Esophagus muscularis mucosa (tissue), 4 donors: ENCODE data around the gene KRTAP4-12. TPM values are rescaled to one million over a fixed set of nuclear protein-coding genes. Genes with fewer than 3 reads are reported as not detected.
"Not testable (repeated sequence)": the region's sequence is repeated elsewhere in the genome, so short reads cannot be mapped to it uniquely, and the experiment has no call there.

Source experiments
- DNase-seq: peaks from one replicate; pipeline ENCODE4 v3.0.0-alpha.2; 2017; ENCODE audit errors: extremely low spot score
- H3K27ac ChIP-seq, 4 donors: fragments of 200-600 bp; sonication (generic); replicated peaks in 1 of 4; 1 replicate in 3 of 4; 2 replicates in 1 of 4; pipeline ENCODE4 v1.5.1; 2016 to 2019; ENCODE audit warnings: mild to moderate bottlenecking in 1 of 4
- H3K27me3 ChIP-seq, 4 donors: fragments of 200-600 bp; sonication (generic); one replicate each; pipeline versions ENCODE4 v1.5.1 to v1.6.0; 2016 to 2019
- H3K36me3 ChIP-seq, 4 donors: fragments of 200-600 bp; sonication (generic); one replicate each; pipeline ENCODE4 v1.5.1; 2016 to 2019
- H3K4me1 ChIP-seq, 4 donors: fragments of 200-600 bp; sonication (generic); one replicate each; pipeline ENCODE4 v1.5.1; 2016 to 2019
- H3K4me3 ChIP-seq, 4 donors: fragments of 200-600 bp; sonication (generic); 1 replicate in 2 of 4; 2 replicates in 2 of 4; pipeline ENCODE4 v1.5.1; 2016 to 2019; ENCODE audit warnings: mild to moderate bottlenecking in 4 of 4, moderate library complexity in 1 of 4
- H3K9me3 ChIP-seq, 4 donors: fragments of 200-600 bp; sonication (generic); 1 replicate in 3 of 4; 2 replicates in 1 of 4; pipeline ENCODE4 v1.5.1; 2016 to 2019
- CTCF ChIP-seq, 3 experiments: fragments of 200-600 bp in 2 of 3; fragments of 450-650 bp in 1 of 3; sonication (generic) in 2 of 3; IDR thresholded peaks; one replicate each; pipeline ENCODE4 v1.5.1; 2017 to 2019; ENCODE audit warnings: antibody characterized with exemption in 3 of 3, mild to moderate bottlenecking in 2 of 3, moderate library complexity in 1 of 3
- EP300 ChIP-seq: sonication (generic); formaldehyde crosslinking; IDR thresholded peaks from one replicate; pipeline ENCODE4 v1.6.1; 2017; ENCODE audit warnings: antibody characterized with exemption
- POLR2A ChIP-seq: fragments of 450-650 bp; IDR thresholded peaks from one replicate; pipeline ENCODE4 v1.6.1; 2017; ENCODE audit warnings: antibody characterized with exemption, moderate library complexity, mild to moderate bottlenecking, low read depth
- POLR2AphosphoS5 ChIP-seq, 2 donors: sonication (generic); formaldehyde crosslinking; IDR thresholded peaks; one replicate each; pipeline ENCODE4 v1.6.1; 2017; ENCODE audit warnings: antibody characterized with exemption in 2 of 2
- WGBS: methylation state at CpG from one replicate; pipeline ENCODE4 v1.1.5; 2018; 5-methylcytosine and 5-hydroxymethylcytosine counted together
- intact Hi-C: fragments of 100-400 bp; cut with DNase I; formaldehyde crosslinking; loops from one replicate; pipeline ENCODE4 v1.15.1; 2023
- total RNA-seq, 4 donors: library from RNA; depleted of rRNA; stranded (reverse); fragments of >200 nt; gene quantifications; one replicate each; pipeline versions ENCODE4 v1.1.0 to v1.2.1, GENCODE V29; 2016

Gene KRTAP4-12
- total RNA-seq, 4 donors from 2014 or later = not detected

GRCh38 chr17:41098481-41098880 lies 25.5 kb downstream of the KRTAP4-12 start:
- intact Hi-C loops = no loop called here
- 84% methylated on average over 6 of the region's 6 CpGs for WGBS
- DNase-seq = no peak
- TF ChIP-seq POLR2A (no peak), EP300 (no peak), POLR2AphosphoS5 (IDR thresholded peaks at IDR 0.05) (no peak), CTCF (IDR thresholded peaks at IDR 0.05) (no peak)
- Histone ChIP-seq H3K27me3 (peaks cover 0 to 11% (median 0%) of the 10 kb centered on the region in 4 donors), H3K4me1 (no peaks in the 10 kb centered on the region), H3K4me3 (no peak overlapping the region), H3K27ac (no peak overlapping the region), H3K9me3 (no peaks in the 10 kb centered on the region), H3K36me3 (no peaks in the 10 kb centered on the region)

GRCh38 chr17:41098042-41098441 lies 25.9 kb downstream of the KRTAP4-12 start, which contains the start of gene KRTAP4-8:
TSS of gene KRTAP4-8 (minus strand) at chr17:41098142. CDS start at chr17:41098084, 58 bp downstream.
- no peak within 1 kb of the TSS for H3K27ac ChIP-seq
- 89% methylated on average over 3 of the region's 4 CpGs for WGBS
- H3K4me3 ChIP-seq = no peak within 1 kb of the TSS
- intact Hi-C loops = no loop called here
- no peaks in the 10 kb centered on the region for H3K9me3 ChIP-seq
- TF ChIP-seq POLR2AphosphoS5 (IDR thresholded peaks at IDR 0.05) = no peak
- TF ChIP-seq POLR2A = no peak
- TF ChIP-seq CTCF (IDR thresholded peaks at IDR 0.05) = no peak
- no peak for TF ChIP-seq EP300
- H3K4me1 ChIP-seq = no peaks in the 10 kb centered on the region
- DNase-seq = no peak
- H3K27me3 ChIP-seq = peaks cover 0 to 11% (median 0%) of the 10 kb centered on the region in 4 donors
- H3K36me3 ChIP-seq = no peaks in the 10 kb centered on the region

GRCh38 chr17:41096055-41096454 lies 27.9 kb downstream of the KRTAP4-12 start:
- WGBS = 82% methylated on average over 7 of the region's 7 CpGs
- TF ChIP-seq CTCF (IDR thresholded peaks at IDR 0.05) (no peak), POLR2AphosphoS5 (IDR thresholded peaks at IDR 0.05) (no peak), EP300 (no peak), POLR2A (no peak)
- intact Hi-C loops = no loop called here
- Histone ChIP-seq H3K9me3 (no peaks in the 10 kb centered on the region), H3K27me3 (peaks cover 0 to 11% (median 0%) of the 10 kb centered on the region in 4 donors), H3K4me1 (no peaks in the 10 kb centered on the region), H3K27ac (no peak overlapping the region), H3K4me3 (no peak overlapping the region), H3K36me3 (no peaks in the 10 kb centered on the region)
- DNase-seq = no peak

- H3K27ac ChIP-seq, intact Hi-C loops, H3K4me1 ChIP-seq, H3K9me3 ChIP-seq, DNase-seq, H3K36me3 ChIP-seq, H3K4me3 ChIP-seq: not testable (repeated sequence)
- peaks cover 0 to 11% (median 0%) of the 10 kb centered on the region in 4 donors for H3K27me3 ChIP-seq
- WGBS = 48% methylated on average over 4 of the region's 4 CpGs
Observed at GRCh38 chr17:41088760-41089352, 35.1 kb downstream of the KRTAP4-12 start.

GRCh38 chr17:41084100-41084856 lies 39.7 kb downstream of the KRTAP4-12 start, which contains the start of gene KRTAP4-7:
TSS of gene KRTAP4-7 (plus strand) at chr17:41084150. CDS start at chr17:41084207, 57 bp downstream.
- DNase-seq, H3K4me1 ChIP-seq, intact Hi-C loops, H3K4me3 ChIP-seq, H3K27ac ChIP-seq, H3K9me3 ChIP-seq, H3K36me3 ChIP-seq: not testable (repeated sequence)
- WGBS = 65% methylated on average over 4 of the region's 14 CpGs
- peaks cover 0 to 11% (median 0%) of the 10 kb centered on the region in 4 donors for H3K27me3 ChIP-seq

GRCh38 chr17:41083427-41083826 lies 40.6 kb downstream of the KRTAP4-12 start:
- H3K4me1 ChIP-seq, DNase-seq, H3K4me3 ChIP-seq, intact Hi-C loops, H3K9me3 ChIP-seq, H3K36me3 ChIP-seq, H3K27ac ChIP-seq: not testable (repeated sequence)
- peaks cover 0 to 11% (median 0%) of the 10 kb centered on the region in 4 donors for H3K27me3 ChIP-seq
- WGBS = 89% methylated on average over 2 of the region's 2 CpGs
